Activated CD8-positive, alpha-beta memory T cell treated with anti-CD3 and anti-CD28 coated beads for 4 hours (primary cell): ENCODE results near the gene ZYX.
"Not testable (repeated sequence)": the region's sequence is repeated elsewhere in the genome, so short reads cannot be mapped to it uniquely, and the experiment has no call there.

Experiments
- DNase-seq, 2 donors: peaks; one replicate each; pipeline ENCODE4 v3.0.0-alpha.2; 2020; ENCODE audit warnings: low read depth in 2 of 2

ZYX gene

GRCh38 chr7:143396625-143397556 lies 15.7 kb downstream of the ZYX start:
- DNase-seq: no peak

- no peak for DNase-seq
Measured at GRCh38 chr7:143397710-143398530, 16.8 kb downstream of the ZYX start.

GRCh38 chr7:143398616-143399015 lies 17.5 kb downstream of the ZYX start:
- no peak for DNase-seq

DNA sequence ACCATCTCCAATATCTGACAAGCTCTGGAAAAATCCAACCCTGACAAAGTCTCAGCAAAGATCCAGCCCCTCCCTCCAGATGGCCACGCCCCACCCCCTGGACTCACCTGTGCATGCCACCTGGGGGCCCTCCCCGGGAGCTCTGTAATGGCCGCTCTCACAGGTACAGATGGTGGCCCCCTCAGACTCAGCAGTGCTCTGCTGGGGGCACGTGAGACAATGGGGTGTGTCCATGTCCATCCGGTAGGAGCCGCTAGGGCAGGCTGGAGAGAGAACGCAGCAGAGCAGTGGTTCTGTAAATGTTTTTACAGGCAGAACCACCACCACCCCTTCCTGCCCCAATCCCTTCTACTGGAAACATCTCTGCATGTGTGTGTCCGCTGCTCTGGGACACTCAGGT lies 18.0 kb downstream of the ZYX start:
- no peak for DNase-seq

DNA sequence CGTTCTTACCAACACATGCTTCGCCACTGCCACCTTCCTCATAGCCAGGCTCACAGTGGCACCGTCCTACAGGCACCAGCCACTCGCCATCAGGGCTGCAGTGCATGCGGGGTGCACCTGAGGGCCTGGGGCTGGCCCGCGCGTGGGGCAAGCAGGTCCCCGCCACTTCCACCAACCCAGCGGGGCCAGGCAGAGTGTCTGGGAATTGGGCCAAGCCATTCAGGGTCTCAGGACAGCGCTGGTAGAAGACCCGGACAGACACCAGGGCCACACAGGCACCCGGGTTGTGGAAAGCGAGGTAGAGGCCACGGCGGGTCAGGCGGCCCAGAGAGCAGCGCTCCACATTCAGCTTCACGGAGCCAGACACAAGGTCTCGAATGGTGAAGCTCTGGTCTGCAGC lies 18.5 kb downstream of the ZYX start:
- no peak for DNase-seq

DNA sequence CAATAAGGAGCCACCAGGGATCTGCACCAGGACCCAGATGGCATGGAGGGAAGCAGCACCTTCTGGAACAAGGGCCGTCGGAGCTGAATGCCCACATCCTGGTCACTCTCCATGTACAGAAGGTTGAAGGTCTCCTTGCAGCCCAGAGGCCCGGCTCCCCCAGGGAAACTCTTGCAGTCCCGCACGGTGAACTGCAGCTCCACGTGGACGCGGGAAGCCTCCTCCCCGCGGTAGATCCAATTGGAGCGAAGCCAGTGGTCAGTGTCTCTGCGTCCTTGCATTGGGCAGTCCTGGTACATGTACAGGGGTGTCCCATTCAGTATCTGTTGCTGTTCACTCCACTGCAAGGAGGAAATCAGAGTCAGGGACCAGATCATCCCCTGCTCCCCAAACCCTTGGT lies 20.1 kb downstream of the ZYX start:
- no peak for DNase-seq

DNA sequence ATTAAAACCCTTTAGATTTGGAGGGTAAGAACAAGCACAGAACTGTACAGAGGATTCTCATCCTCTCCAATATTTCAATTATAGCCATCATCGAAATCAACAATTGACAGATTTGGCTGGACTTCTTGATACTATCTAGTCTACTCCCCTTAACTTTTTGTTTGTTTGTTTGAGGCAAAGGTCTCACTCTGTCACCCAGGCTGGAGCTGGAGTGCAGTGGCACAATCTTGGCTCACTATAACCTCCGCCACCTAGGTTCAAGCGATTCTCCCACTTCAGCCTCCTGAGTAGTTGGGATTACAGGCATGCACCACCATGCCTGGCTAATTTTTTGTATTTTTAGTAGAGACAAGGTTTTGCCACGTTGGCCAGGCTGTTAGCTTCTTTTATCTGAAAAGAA lies 21.1 kb downstream of the ZYX start:
- DNase-seq: not testable (repeated sequence)

DNA sequence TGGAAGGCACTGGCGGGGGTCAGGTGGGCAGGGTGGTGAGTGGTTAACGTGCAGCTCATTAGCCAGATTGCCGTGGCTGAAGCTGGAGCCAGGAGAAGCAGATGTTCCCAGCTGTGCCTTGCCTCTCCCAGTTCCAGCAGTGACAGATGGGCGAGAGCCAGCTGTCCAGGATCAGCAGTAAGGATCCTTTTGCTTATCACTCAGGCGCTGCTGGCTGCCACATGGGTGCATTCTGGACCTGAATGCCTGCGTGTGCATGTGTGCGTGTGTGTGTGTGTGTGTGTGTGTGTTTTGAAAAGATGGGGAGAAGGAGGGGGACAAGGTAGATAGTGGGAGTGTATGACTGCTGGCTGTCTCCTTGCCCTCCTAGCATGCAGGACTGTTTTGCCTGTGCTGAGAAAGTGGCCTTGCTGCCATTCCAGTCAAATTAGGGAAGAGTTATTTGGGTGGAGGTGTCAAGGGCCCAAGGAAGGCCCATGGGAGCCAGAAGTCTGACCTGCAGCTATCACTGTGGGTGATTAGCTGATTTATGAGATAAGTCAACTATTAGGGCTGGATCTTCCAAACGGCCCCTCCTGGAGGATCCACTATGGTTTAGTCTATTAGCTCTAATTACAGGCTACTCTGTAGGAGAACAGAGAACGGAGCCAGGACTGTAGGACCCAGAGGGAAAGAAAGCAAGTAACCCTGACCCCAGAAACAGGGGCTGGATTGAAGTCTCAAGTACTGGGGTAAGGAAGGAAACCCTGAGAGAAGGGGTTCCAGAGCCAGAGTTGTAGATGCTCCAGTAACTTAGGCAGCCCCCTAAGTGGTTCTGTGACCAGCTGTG lies 24.2 kb downstream of the ZYX start:
- no peak for DNase-seq

- no peak for DNase-seq
Measured at GRCh38 chr7:143406002-143406357, 24.8 kb downstream of the ZYX start.

- DNase-seq: no peak
Measured at GRCh38 chr7:143407287-143408251, 26.4 kb downstream of the ZYX start.

DNA sequence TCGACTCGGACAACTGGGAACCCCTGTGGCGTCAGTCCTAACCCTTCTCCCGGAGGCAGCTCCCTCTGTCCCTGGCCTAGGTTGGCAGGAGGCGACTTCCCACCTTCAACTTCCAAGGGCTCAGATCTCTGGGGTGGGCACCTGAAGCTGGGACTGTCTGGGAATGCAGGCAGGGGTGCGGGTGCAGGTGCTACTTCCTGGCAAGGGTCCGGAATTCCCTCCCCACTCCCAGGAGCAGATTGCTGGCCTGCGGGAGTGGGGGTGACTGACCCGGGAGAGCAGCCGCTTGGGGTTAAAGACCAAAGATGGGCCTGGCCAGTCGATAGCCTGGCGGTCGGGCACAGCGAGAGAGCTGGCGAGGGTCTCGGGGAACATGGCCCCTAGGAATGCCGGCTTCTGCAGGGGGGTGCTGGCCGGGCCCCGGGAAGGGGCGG lies 27.1 kb downstream of the ZYX start:
- DNase-seq: no peak

GRCh38 chr7:143408686-143409561 lies 27.8 kb downstream of the ZYX start, which contains the start of gene EPHA1:
EPHA1 (minus strand) TSS chr7:143408856; CDS start chr7:143408805, 51 bp downstream.
- no peak for DNase-seq

- DNase-seq: no peak
Measured at GRCh38 chr7:143410521-143411004, 29.4 kb downstream of the ZYX start.

DNA sequence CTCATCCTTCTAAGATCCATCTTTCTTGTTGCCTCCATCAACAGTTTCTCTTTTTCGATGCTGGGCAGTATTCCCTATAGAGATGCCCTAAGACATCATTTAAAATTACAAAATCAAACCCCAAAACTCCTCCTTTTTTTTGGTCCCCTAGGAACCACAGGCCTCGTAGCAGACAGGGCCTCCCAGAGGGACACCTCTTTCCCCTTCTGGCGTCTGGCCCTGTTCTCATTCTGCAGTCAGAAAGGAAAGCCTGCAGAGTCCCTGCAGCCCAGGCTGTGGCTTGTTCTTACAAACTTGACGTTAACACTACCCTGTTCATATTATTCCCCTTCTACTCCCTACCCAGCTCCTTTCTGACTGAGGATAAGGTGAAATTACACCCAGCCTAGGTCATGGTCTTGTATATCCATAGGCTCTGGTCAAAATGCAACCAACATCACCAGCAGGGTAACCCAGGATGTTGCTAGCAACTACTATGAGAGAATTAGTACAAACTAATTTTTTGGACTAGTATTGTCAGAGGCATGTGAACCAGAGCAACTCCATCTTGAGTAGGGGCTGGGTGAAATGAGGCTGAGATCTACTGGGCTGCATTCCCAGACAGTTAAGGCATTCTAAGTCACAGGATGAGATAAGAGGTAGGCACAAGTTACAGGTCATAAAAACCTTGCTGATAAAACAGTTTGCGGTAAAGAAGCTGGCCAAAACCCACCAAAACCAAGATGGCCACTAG lies 31.0 kb downstream of the ZYX start:
- no peak for DNase-seq

DNA sequence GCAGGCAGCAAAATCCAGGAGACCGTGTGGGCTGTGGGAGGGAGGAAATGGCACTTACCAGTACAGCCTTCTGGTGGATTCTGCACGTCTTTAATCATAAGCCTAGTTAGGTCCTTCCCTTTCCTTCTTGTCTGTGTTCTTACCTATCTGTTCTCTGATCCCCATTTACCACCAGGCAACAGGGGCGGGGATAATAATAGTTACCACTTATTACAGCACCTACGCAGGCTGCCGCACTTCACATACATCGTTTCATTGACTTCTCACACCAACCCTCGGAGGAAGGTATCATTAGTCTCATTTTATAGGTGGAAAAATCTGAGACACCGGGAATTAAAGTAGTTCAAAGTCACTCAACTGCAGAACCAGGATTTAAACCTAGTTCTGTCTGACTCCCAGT lies 32.0 kb downstream of the ZYX start:
- DNase-seq: no peak

DNA sequence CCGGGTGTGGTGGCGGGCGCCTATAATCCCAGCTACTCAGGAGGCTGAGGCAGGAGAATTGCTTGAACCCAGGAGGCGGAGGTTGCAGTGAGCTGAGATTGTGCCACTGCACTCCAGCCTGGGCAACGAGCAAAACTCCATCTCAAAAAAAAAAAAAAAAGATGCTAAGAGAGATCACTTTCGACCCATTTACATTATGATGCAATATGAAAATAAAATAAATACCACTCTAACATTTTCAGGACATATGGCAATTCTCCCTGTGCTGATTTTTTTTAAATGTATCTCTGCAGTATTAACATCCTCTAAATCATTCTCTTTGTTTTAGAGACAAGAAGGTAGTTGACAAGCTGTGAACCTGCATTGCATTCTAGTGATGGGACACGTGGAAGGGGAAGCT lies 34.1 kb downstream of the ZYX start:
- not testable (repeated sequence) for DNase-seq

DNA sequence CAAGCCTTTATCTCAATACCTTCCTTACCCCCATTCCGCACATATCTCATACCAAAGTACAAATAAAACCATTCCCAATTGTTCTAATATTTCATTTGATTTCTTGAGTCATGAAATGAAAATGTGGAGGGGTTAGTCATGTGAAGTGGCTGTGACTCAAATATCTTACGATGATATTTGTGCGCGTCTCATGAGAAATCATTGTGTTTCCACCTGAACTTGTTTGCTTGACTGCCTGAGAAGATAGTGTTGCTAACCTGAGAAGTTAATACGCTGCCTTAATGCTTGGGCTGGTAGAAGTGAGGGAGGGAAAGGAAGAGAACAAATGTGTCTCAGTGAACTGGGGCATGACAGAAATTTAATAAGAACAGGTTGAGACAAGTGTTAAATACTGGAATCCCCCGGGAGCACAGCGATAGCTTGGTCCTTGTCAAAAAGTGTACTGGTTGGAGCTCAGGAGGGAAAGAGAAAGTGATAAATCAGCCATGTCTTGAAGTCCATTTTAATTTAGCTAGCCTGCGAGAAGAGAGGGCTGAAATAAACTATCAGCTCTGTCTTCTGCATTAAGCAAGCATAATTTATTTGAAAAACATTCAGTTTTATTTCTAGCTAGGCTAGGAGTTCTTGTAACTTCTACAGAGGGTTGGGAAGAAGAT lies 34.7 kb downstream of the ZYX start:
- DNase-seq: no peak

DNA sequence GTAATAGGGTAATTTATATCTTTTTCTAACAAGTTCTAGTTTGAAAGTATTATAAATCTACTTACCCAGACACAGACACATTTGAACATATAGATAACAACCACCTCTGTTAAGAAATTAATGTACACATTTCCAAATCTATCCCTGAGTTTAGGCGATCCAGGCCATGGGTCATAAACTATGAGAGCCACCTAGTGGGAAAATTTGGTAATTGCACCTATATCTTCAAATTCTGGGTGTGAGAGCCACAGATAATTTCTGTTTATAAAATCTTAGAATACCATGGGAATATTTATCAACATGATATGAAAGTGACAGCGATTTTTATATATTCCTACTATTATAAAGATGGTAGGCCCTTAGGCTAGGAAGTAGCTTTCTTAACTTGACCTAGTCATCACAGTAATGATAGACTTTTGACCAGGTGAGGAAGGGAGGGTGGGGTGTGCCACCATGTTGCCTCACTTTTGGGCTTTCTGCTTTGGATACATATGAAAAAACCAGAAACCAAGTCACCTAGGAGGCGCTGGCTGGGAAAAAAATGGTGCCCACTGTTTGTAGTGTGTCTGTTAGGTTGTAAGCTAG lies 35.5 kb downstream of the ZYX start:
- no peak for DNase-seq
